Measurements from ENCODE around the gene GMNN.
"Not testable (repeated sequence)": the region's sequence is repeated elsewhere in the genome, so short reads cannot be mapped to it uniquely, and the experiment has no call there.

Gene GMNN

DNA sequence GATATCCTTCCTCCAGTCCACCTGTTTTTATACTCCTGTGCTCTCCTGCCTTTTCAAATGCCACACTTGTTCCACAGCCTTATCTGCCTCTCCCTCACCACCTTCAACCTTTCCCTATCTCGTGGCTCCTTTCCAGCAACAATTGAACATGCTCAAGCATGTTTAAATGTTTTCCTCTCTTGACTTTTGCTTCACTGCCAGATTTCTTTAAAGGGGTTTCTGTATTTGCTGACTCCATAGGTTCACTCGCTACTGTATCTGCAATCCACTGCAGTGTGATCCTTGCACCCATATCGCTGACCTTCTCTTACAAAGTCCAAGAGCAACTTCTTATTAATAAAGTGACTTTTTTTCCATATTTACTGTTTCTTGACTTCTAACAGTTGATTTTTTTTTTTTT is 11.2 kb upstream of the GMNN start:
- DNase-seq = no peak

DNA sequence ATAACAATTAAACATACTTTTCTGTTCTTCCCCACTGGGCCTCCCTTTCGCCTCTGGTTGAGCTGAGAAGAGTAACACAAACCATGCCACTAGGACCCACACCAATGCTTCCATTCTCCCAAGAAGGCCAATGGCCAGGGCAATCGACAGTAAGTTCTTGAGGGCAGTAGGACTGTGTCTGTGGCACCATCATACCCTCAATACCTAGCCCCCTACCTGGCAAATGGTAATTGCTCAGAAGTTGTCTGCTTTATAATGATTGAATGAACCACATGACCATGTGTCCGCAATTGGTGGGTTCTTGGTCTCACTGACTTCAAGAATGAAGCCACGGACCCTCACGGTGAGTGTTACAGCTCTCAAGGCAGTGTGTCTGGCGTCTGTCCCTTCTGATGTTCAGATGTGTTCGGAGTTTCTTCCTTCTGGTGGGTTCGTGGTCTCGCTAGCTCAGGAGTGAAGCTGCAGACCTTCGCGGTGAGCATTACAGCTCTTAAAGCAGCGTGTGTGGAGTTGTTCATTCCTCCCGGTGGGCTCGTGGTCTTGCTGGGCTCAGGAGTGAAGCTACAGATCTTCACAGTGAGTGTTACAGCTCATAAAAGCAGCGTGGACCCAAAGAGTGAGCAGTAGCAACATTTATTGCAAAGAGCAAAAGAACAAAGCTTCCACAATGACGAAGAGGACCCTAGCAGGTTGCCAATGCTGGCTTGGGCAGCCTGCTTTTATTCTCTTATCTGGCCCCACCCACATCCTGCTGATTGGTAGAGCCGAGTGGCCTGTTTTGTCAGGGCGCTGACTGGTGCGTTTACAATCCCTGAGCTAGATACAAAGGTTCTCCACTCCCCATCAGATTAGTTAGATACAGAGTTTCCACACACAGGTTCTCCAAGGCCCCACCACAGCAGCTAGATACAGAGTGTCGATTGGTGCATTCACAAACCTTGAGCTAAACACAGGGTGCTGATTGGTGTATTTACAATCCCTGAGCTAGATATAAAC is 9.6 kb upstream of the GMNN start:
- DNase-seq = not testable (repeated sequence)

DNA sequence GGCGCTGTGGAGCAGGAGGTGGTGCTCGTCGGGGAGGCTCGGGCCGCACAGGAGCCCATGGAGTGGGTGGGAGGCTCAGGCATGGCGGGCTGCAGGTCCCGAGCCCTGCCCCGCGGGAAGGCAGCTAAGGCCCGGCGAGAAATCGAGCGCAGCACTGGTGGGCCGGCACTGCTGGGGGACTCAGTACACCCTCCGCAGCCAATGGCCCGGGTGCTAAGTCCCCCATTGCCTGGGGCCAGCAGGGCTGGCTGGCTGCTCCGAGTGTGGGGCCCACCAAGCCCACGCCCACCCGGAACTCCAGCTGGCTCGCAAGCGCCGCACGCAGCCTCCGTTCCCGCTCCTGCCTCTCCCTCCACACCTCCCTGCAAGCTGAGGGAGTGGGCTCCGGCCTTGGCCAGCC is 8.8 kb upstream of the GMNN start:
- DNase-seq = not testable (repeated sequence)

DNA sequence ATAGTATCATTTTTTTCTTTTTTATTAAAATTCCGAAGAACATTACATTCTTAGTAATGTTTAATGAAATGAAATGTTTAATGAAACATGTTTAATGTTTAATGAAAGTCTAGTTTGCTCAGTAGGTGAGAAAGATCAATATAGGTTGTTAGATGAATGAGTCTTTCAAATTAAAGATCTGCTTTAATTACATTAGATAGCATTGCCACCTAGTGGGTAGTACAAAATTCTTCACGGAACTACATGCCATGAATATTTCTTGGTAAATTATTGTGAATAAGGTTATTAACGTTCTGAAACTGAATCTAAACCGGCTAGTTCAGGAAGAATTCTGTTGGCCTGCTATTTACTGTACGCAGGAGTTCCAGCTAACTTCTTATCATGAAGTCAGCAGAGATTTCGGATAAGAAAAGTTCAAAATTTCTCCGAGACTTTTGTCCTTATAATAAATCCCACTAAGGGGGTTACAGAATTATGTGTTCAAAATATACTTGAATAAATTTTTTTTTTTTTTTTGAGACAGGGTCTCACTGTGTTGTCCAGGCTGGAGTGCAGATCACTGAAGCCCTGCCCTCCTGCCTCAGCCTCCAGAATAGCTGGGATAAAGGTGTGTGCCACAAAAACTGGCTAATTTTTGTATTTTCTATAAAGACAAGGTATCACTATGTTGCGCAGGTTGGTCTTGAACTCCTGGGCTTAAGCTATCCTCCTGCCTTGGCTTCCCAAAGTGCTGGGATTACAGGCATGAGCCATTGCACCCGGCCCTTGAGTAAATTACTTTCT is 7.9 kb upstream of the GMNN start:
- DNase-seq = no peak

DNA sequence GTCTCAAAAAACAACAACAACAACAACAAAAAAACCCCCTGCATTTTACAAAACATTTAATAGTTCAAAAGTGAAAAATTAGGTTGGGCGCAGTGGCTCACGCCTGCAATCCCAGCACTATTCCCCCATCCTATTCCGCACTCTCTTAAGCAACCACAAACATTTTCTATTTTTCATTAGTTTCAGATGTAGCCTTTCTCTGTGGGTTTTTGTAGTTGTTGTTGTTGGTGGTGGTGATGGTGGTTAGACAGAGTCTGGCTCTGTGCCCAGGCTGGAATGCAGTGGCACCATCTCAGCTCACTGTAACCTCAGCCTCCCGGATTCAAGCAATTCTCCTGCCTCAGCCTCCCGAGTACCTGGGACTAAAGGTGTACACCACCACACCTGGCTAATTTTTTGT is 6.4 kb upstream of the GMNN start:
- DNase-seq = no peak

DNA sequence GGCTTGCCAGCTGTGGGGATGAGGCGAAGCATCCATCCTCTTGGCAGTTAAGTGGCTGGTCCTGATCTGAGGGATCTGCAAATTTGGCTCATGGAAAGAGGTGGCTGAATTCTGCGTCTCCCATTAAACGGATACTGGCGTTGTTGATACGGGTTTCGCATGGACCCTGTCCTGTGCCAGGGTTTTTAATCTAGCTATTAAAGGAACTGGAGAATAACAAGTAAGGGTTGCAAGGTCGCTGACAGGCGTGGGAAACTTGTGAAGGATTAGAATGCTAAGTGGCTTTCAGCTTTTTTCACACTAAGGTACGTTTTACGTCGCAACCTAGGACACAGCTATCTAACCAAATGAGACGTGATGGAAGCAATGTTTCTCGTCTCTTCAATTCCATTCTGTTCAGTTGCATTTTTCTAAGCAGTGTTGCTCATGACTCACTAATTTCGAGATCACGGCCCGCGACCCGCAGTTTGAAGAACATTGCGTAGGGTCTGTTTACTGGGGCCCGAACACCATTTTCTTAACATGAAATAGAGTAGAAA is 852 bp downstream of the GMNN start:
- no peak for DNase-seq

DNA sequence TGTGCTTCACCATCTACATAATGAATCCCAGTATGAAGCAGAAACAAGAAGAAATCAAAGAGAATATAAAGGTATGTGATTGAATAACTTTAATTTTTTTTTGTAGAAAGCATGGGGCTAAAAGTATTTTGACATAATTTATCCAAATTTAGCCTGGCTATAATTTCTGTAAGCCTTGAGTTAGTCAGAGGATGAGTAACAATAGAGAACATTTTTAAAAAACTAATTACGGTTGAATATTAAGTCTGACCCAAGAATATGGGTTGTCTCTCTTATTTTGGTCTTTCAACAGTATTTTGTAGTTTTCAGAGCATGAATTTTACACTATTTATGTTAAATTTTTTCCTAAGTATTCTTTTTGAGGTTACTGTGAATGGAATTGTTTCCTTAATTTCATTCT is 2.5 kb downstream of the GMNN start:
- DNase-seq = no peak

DNA sequence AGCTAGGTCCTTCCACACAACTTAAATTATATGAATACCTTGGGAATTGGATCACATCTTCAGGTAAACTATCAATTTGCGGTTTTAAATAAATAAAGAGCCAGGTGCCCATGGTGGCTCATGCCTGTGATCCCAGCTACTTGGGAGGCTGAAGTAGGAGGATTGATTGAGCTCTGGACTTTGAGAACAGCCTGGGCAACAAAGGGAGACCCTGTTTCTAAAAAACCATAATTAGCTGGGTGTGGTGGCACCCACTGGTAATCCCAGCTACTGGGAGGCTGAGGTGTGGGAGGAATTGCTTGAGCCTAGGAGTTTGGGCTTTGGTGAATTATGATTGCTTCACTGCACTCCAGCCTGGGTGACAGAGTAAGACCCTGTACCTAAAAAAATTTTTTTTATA is 3.4 kb downstream of the GMNN start:
- no peak for DNase-seq

DNA sequence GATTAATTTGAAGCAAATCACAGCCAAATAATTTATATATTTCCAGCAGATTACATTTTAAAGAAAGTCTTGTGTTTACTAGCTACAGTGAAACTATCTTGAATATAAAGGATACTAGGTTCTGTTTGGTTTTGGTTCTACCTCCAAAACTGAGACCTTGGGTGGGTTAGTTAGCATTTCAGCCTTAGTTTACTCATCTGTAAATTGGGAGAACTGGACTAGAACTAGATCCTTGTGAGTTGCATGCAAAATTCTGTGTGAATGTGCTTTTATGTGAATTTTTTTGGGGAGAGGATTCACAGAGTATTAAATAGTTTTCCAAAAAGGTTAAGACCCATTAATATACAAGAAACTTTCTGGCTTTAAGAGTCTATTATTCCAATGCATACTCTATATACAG is 4.1 kb downstream of the GMNN start:
- no peak for DNase-seq

DNA sequence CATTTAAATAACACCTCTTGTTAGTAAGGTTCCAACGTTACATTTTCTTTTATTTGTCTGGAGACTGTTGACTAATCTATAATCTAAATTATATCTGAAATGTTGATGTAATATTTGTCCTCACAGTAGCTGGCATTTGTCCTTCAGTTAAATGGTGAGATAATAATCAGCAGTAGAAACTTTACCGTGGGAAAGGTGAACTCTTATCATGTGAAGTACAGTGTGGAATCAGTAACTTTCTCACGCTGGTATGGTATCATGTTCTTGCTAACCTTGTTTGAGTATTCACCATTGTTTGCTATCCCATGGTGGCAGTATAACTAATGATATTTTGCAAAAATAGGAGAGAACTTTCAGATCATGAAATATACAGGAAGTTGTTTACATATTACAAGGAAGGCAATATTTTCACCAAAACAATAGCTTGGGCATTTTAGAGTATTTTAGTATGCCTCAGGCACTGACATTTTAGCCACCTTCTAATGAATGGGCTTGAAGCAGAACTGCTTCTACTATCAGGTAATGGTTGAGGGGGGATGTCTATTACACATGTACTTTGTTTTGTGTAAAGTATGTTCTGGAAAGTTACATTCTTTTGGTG is 4.8 kb downstream of the GMNN start:
- no peak for DNase-seq

DNA sequence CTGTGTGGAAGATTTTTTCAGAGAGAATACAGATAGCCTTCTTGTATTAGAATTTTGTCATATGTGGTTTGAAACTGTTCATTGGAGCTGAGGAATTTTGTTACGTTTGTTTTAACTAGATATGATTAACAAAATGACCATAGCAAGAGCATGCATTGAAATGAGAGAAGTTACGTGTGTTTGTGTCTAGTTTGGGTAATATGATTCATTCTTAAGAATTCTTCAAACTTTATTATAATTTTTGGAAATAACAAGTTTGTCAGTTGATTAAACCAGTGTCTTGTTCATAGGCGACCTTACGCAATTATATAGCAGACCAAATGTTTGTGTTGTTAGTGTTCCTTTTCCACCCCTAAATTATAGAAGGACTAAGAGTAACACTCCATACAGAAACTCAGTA is 5.5 kb downstream of the GMNN start:
- no peak for DNase-seq

DNA sequence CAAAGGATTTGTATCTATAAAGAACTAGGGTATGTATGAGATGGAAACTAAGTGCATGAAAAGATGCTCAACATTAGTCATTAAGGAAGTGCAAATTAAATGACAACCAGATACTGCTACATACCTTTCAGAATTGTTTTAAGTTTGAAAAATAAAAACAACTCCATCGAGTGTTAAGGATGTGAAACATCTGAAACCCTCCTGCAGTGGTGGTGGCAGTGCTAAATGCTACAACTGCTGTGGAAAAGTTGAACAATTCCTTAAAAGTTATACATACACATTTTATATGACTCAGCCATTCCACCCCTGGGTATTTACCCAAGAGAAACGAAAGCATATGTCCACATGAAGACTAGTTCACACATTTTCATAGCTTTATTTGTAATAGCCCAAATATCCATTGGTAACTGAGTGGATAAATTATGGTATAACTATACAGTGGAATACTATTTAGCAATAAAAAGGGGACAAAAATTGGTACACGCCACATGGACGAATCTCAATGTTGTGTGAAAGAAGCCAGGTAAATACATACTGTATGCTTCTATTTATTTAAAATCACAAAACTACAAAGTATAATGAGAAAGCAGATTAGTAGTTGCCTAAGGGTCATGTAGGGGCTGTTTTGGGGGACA is 13.4 kb downstream of the GMNN start:
- DNase-seq = no peak

DNA sequence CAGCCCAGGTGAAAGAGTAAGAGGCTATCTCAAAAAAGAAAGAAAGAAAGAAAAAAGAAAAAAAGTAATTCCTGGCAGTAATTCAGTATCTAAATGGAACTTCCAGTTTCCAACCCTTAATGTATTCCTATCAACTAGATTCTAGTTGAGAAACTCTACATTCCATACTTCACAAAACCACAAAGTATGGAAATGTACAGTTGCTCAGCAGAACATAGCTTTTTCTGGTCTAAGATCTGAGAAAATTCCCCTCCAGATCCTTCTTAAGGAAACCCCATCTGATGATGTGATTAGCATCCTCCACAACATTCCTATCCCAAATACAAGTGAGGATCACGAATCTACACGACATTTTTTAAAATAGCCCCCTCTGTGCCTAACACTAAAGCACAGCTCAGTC is 20.4 kb downstream of the GMNN start:
- no peak for DNase-seq

DNA sequence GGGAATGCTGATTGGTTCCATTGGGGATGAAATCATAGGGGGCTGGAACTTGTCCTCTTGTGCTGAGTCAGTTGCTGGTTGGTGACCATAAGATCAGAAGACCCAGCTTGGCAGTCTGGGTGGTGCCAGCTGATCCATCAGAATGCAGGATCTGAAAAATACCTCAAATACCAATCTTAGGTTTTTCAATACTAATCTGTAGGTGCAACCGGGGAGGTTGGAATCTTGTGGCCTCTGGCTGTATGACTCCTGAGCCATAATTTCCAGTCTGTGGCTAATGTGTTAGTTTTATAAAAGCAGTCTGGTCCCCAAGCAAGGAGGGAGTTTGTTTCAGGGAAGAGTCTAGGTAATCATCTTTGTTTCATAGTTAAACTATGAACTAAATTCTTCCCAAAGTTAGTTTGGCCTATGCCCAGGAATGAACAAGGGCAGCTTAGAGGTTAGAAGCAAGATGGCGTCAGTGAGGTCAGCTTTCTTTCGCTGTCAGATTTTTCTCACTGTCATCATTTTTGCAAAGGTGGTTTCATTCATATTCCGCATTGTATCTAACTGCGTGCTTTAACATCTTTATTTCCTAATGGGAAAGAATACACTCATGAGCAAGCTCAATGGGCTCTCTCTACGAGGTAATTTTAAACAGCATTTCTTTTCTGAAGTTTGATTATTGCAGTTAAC is 22.0 kb downstream of the GMNN start:
- DNase-seq = no peak

DNA sequence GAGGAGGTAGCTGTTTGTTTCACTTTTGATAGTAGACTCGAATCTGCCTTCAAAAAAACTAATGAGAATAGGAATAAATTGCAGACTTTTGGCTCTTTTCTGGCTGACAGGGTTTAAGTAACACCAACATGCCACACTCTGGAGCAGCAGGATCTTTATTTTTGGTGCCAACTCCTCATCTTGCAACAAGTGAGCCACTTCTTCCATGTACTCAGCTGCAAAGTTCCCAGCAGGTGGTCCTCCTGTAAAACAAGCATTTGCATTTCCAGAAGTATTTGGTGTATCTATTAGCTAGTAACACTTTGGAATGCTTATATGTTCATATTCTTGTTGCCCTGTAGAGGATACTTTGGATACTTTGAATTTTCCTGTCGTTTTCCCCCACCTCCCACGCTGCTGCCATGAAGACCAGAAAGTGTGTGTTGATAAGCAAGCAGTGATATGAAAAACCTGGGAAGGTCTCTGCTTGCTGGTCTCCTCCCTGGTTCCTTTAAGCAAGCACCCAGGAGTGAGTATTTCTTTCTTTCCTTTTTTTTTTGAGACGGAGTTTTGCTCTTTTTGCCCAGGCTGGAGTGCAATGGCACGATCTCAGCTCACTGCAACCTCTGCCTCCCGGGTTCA is 23.0 kb downstream of the GMNN start:
- no peak for DNase-seq

DNA sequence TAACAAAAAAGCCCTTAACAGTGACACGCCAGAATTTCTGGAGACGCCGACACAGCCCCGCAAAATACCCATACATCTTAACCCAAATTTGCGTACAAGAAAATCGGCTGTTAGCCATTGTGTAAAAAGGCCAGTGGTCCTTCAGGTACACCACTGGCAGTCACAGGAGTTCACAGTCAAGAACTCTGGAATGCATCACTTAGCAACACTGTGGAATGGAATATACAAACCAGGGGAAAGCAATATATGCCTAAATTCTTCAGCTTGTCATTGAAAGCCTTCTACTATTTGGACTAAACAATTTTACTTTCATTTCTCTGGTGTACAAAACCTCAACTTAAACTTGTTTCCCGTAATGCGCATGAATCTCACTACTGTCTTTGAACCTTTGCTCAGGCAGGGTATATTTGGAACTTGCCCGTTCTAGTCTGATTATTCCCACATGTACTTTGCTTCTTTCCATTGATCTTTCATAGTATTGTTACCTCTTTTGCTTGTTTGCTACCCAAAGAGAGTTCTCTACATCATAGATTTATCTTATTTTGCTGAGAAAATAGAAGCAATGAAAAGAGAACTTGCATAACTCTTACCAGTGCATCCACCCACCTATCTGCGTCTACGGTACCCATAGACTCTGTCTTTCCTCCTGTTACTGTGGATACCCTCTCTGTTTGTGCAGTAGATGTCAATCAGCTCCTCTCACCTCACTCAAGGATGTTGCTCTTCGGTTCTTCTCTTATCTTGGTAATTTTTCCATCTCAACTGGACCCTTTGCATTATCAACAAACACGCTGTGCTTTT is 24.2 kb downstream of the GMNN start, which contains the start of gene ARMH2:
TSS of gene ARMH2 (minus strand) at position 178 of the 801 bp plus-strand sequence. CDS start at position 118, 60 bp downstream.
- DNase-seq = no peak

DNA sequence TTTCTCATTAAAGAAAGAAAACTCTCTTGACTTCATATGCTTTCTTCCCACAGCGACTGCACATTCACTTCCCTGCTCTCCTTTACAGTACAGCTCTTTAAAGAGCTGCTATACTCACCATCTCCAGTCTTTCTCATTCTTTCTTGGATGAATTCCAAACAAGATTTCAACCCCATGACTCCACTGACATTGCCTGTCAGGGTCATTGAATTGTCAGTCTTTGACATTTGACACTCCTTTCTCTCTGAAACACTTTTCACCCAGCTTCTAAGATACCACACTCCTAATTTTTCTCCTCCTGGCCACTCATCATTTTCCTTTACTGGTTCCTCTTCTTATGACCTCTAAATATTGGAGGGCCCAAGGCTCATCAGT is 24.8 kb downstream of the GMNN start:
- DNase-seq = no peak

DNA sequence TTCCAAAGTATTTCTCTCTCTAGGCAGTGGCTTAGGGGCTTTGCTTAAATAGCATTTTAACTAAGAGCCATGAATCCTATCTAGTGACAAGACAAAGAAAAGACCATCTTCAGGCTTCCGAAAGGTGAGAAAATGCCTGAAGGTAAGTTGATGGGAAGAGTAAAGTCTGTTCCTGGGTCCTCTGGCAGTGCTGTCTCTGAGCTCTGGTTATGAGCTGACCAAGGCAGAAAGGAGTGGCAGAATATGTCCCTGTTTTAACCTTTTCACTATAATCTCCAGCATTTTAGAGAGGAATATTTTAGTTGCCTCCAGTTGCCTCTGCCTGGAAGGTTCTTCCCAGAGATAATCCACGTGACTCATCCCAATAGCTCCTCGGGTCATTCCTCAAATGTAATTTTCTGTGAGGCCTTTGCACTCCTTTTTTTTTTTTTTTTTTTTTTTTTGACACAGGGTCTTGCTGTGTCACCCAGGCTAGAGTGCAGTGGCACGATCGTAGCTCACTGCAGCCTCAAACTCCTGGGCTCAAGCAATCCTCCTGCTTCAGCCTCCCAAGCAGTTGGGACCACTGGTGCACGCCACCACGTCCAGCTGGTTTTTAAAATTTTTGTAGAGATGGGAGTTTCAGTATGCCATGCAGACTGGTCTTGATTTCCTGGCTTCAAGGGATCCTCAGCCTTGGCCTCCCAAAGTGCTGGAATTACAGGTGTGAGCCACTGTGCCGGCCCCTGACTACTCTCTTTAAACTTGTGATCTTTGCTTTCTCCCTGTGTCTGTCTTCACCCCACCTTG is 27.7 kb downstream of the GMNN start:
- DNase-seq = no peak

DNA sequence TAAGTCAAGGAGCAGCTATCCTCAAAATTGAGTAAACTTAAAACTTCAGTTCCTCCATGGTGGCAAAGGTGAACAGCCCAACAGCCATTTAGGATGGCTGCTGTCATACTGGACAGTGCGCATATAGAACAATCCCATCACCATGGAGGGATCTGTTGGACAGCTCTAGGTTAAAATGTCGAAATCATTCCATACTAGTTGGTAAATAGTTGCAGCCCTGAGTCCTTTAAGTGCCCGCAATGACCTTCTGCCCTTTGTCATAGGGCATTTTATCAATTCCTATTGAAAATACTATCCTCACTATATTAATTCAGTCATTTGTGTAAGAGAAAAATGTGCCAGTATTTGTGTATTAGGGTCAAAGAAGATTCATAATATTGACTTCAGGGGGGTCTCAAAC is 32.8 kb downstream of the GMNN start:
- DNase-seq = no peak

DNA sequence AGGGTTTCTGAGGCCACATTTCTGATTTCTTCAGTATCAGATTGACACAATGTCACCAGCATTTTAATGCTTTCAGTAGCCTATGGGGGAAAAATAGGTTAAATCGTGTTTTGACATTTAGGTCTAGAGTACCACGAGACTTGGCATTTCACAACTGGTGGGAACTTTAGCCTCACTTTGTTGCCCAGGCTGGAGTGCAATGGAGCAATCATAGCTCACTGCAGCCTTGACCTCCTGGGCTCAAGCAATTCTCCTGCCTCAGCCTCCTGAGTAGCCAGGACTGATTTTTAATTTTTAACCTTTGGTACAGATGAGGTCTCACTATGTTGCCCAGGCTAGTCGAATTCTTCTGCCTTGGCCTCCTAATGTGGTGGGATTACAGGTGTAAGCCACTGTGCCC is 35.0 kb downstream of the GMNN start:
- no peak for DNase-seq
